ENCODE data around the gene STAMBPL1.
"Not testable (repeated sequence)": the region's sequence is repeated elsewhere in the genome, so short reads cannot be mapped to it uniquely, and the experiment has no call there.

The STAMBPL1 gene

GRCh38 chr10:88879534-88880281 lies at the start of gene STAMBPL1:
Gene STAMBPL1 (plus strand): TSS chr10:88880245. CDS start chr10:88901709, 21,464 bp downstream.
- DNase-seq: peak; percentile 67

DNA sequence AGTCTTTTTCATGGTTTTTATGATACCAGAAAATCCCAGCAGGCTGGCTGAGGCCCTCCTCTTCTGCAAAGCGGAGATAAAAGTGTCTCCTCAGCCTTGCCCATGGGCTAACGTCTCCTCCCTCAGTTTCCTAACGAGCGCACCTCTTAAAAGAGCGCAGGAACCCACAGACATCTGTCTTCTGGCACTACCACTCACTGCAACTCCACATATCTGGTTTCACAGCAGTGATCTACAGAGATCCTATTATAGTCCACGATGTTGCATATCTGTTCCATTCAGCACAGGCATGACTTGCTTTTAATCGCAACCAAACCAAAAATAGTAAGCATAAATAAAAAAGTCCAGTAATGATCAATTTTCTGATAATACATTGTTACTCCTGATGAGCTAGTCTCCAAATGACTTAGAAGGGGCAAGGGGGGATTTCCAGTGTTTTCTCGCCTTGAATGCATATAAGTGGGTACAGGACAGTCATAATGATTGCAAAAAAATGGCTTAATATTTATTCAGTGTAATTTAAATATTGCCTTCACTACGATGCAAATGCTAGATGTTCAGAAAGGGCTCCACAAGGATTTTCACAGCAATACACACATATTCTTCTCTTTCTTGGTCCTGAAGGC lies 49.3 kb upstream of the STAMBPL1 start:
- no peak for DNase-seq

DNA sequence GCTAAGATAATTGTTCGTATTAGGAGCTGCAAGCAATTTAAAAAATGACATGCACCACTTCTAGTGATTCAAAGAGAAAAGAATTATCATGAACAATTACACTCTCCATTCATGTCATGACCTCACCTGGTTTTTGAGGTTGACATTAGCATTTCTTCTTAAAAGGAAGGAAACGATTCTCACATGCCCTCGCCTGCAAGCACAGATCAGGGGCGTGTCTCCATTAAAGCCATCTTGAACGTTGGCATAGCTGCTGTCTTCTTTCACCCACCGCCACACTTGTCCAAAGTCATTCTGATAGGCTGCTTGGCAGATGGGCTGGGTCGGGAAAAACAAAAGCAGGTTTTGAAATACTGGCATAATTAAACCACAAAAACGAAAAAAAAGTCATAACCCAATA lies 48.3 kb upstream of the STAMBPL1 start:
- no peak for DNase-seq

- no peak for DNase-seq
These were observed 47.7 kb upstream of the STAMBPL1 start for GRCh38 chr10:88832376-88832775.

- no peak for DNase-seq
These were observed 46.9 kb upstream of the STAMBPL1 start for GRCh38 chr10:88833156-88833555.

DNA sequence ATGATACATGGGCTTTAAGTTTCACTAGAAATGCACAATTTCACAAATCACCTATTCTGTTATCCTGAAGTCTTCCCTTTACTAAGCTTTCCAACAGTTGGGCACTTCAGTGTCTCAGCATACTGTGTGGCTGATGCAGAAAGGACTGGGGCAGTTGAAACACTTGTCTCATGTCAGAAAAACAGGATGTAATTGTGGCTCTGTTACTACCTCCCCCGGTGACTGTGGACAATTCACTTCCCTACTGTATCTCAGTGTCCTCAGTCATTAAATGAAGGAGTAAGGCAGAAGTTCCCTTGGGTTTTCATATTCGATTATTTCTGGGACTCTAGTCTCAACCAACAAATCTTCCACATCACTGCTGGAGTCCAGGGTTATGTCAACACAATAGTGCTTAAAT lies 46.3 kb upstream of the STAMBPL1 start:
- no peak for DNase-seq

GRCh38 chr10:88835096-88835909 lies 44.7 kb upstream of the STAMBPL1 start:
- DNase-seq: peak; percentile 70

GRCh38 chr10:88835910-88836221 lies 44.2 kb upstream of the STAMBPL1 start:
- no peak for DNase-seq

DNA sequence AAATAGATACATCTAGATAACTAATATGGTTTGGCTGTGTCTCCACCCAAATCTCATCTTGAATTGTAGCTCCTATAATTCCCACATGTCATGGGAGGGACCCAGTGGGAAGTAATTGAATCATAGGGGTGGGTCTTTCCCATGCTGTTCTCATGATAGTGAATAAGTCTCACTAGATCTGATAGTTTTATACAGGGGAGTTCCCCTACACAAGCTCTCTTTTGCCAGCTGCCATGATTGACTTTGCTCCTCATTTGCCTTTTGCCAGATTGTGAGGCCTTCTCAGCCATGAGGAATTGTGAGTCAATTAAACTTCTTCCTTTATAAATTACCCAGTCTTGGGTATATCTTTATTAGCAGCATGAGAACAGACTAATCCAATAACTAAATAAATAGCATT lies 42.4 kb upstream of the STAMBPL1 start:
- not testable (repeated sequence) for DNase-seq

GRCh38 chr10:88838766-88839350 lies 41.2 kb upstream of the STAMBPL1 start:
- DNase-seq: no peak

DNA sequence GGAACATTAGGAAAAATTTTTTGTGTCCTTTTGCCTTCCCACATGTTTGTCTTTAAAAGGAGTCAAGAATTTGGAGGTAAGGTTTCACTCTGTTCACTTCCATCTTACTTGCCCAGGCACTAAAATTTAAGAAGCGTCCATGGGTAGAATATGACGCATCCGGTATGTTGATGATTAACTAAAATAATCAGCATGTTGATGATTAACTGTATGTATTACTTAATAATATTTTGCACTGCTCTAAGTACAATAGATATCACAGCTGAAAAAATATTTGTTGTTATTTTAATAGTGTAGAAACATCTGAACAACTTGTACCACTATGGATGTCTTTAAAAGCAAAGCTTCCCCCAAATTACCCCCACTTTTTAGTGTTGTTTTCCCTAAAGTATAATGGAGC lies 39.9 kb upstream of the STAMBPL1 start:
- no peak for DNase-seq

GRCh38 chr10:88840881-88841280 lies 39.2 kb upstream of the STAMBPL1 start:
- no peak for DNase-seq

DNA sequence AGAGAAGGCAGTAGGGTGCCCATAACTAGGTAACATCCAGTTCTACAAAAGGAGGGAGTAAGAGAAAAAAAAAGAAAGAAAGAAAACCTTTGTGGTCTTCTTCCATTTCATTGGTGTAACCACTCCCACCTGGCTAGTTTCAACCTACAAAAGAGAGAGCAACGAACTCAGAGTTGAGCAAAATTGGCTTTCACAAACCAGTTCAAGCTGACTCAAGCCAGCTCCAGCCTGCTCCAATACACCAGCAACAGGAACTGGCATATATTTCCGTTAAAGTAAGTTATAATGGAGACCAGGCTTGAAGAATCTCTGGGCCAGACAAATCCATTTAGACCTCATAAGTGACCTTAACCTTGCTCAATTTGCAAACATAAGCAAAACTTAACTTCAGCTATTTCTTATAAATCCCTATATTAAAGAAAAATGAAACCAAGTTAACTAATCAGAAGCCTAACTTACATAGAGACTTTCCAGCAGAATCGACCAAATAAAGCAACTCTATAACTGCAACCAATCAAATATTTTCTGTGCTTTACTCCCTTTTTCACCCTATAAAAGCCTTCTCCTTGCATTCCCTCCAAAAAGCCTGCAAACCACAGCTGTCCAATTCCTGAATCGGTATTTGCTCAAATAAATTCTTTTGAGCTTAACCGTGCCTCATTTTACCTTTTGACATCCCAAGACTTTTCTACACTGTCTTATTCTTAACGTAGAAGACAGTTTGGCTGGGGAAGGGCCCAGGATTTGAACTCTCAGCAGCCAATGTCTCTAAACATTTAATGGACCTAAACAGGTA lies 38.5 kb upstream of the STAMBPL1 start:
- DNase-seq: no peak

DNA sequence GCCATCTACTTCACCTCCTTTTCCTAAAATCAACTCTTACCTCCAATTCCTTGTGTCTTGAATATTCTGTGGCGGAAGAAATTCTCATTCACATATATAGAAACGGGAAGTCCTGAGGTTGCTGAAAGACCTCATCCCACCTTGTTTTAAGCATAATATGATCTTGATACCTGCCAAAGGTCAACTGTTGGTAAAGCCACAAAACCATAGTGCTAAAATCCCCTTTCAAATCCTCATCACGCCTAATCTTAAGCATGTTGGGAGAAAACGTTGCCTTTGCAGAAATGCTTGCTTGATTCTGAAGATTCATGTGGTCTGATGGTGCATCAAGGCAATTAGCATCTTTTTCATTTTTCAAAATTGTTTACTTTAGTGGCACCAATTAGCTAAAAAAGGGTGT lies 36.9 kb upstream of the STAMBPL1 start:
- DNase-seq: no peak

GRCh38 chr10:88848499-88848898 lies 31.5 kb upstream of the STAMBPL1 start:
- DNase-seq: no peak

DNA sequence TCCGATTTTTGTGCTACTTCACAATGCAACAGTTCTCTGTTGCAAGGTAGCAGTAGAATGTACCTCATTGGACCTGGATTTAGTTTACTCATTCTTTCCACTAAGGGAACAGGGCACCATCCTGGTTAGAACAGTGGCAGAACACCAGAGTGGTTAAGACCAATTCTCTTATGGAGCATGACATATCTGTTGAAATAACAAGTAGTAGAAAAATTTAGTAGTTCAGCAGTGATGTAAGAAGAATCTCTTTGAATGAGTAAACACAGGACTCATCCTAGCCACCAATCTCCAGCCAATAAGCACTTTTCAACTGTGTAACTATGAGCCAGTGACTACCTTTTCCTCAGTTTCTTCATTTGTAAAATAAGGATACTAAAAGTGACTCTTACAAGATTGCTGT lies 30.8 kb upstream of the STAMBPL1 start:
- no peak for DNase-seq

- no peak for DNase-seq
These were observed 29.3 kb upstream of the STAMBPL1 start for GRCh38 chr10:88850712-88851111.

DNA sequence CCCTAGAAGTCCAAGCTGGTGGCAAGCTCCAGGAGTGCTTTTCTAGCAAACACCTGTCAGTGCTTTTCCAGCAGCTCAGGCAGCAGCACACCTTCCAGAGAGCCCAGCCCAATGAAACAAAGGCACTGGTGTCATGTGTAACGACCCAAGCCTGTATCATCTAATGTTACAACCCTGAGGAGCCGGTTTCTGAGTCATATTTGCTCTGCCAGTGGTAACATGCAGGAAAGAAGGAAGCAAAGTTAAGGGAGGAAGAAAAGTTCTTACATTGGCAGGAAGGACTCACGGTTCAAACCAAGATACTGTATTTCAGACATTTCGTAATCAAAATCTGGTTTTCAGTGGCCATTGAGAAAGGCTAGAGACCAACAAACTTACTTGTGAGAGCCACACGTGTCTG lies 28.3 kb upstream of the STAMBPL1 start, which contains the start of gene ANKRD22:
Gene ANKRD22 (minus strand): TSS at position 139 of the 400 bp plus-strand sequence. CDS start 237 bp downstream, outside the sequence.
- DNase-seq: no peak

- no peak for DNase-seq
These were observed 27.7 kb upstream of the STAMBPL1 start for GRCh38 chr10:88852327-88852726.

DNA sequence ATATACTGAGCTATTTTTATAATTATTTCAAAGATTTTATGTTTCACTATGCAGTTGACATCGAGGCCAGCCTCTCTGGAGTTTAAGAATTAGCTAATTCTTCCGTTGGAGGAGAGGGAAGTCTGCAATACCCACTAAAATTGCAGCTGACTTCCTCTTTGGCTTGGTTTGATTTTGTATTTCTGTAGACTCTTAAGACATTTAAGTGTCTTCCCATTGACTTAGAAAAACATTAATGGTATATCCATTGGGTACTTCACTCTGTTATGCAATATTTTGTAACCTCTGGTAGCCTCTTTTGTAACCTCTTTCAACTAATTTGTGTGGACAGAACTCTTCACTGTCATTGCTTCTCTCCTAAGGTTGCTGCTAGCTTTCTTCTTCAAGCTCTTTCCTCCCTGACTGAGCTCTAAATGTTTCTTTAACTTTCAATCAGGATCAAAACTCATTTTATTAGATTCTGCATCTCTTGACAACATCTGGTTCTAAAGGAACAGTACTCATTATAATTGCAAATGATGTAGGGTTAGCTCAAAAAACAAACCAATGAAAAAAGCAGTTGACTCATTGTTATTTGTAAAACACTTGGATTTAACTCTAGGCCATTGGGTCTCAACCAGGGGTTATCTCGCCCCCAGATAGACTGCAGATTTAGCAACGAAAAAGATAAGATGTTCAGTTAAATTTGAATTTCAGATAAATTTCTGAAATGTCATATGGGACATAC lies 26.7 kb upstream of the STAMBPL1 start:
- no peak for DNase-seq

DNA sequence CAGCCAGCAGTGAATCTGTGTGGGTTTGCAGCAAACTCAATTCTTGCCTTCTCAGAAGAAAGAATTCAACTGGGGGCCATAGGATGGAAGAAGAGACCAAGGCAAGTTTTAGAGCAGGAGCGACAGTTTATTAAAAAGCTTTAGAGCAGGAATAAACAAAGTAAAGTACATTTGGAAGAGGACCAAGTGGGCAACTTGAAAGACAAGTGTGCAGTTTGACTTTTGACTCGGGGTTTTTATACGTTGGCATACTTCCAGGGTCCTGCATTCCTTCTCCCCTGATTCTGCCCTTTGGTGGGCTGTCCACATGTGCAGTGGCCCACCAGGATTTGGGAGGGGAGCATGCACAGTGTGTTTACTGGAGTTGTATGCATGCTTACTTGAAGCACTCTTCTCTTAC lies 25.4 kb upstream of the STAMBPL1 start:
- no peak for DNase-seq

DNA sequence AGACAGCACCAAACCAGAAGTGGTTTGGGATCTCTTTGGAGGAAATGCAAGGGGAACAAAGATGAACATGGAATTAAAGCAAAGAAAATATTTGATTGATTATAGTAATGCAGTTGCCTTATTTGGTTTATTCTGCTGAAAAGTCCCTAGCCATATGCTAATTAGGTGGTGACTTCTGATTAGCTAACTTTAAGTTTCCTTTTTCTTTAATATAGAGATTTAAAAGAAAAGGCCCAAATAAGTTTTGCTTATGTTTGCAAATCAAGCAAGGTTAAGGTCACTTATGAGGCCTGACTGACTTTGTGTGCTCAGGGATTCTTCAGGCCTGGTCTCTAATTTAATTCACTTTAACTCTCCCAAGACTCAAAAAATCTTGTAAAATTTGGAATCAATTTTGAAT lies 22.2 kb upstream of the STAMBPL1 start:
- DNase-seq: no peak

Data from NCI-H1694 treated with DMSO at 0.1 percent for 48 hours (cell line).